Breast epithelium (tissue), 4 donors: ENCODE results near the gene KIF5A. TPM values are rescaled to one million over a fixed set of nuclear protein-coding genes. Genes with fewer than 3 reads are reported as not detected.

Source experiments
- DNase-seq, 2 donors: peaks; one replicate each; pipeline ENCODE4 v3.0.0-alpha.2; 2019; ENCODE audit warnings: low spot score in 2 of 2
- H3K27ac ChIP-seq, 2 donors: fragments of 200-600 bp; sonication (generic) in 1 of 2; one replicate each; pipeline ENCODE4 v1.5.1; 2016 to 2019; ENCODE audit warnings: mild to moderate bottlenecking in 1 of 2
- H3K27me3 ChIP-seq, 2 donors: fragments of 200-600 bp; sonication (generic) in 1 of 2; one replicate each; pipeline versions ENCODE4 v1.5.1 to v1.6.0; 2017 to 2019; ENCODE audit warnings: control low read depth in 1 of 2, mild to moderate bottlenecking in 1 of 2
- H3K36me3 ChIP-seq: fragments of 200-600 bp; one replicate; pipeline ENCODE4 v1.5.1; 2019
- H3K4me1 ChIP-seq, 2 donors: fragments of 200-600 bp; sonication (generic); one replicate each; pipeline ENCODE4 v1.5.1; 2016 to 2019; ENCODE audit warnings: control low read depth in 1 of 2
- H3K4me3 ChIP-seq, 3 donors: fragments of 200-600 bp; sonication (generic); 1 replicate in 2 of 3; 2 replicates in 1 of 3; pipeline ENCODE4 v1.5.1; 2016 to 2019; ENCODE audit warnings: mild to moderate bottlenecking in 3 of 3, moderate library complexity in 2 of 3
- H3K9me3 ChIP-seq, 2 donors: fragments of 200-600 bp; sonication (generic) in 1 of 2; one replicate each; pipeline ENCODE4 v1.5.1; 2016 to 2019; ENCODE audit warnings: control low read depth in 1 of 2
- POLR2A ChIP-seq: fragments of 450-650 bp; IDR thresholded peaks from one replicate; pipeline ENCODE4 v1.6.1; 2016; ENCODE audit warnings: antibody characterized with exemption, mild to moderate bottlenecking, moderate library complexity
- POLR2AphosphoS5 ChIP-seq, 3 donors: sonication (generic); formaldehyde crosslinking; IDR thresholded peaks; one replicate each; pipeline ENCODE4 v1.6.1; 2017; ENCODE audit warnings: antibody characterized with exemption in 3 of 3
- intact Hi-C: fragments of 100-400 bp; cut with DNase I; formaldehyde crosslinking; loops from one replicate; pipeline ENCODE4 v1.15.1; 2023; ENCODE audit warnings: low total_unique reads
- total RNA-seq, 3 donors: library from RNA; depleted of rRNA; stranded (reverse); fragments of >200 nt; gene quantifications; one replicate each; pipeline ENCODE4 v1.1.0, GENCODE V29; 2016
- TF ChIP-seq, protein P1 (sequence below), 3 donors: fragments of 450-650 bp; IDR thresholded peaks; one replicate each; pipeline ENCODE4 v1.5.1; 2016 to 2017; ENCODE audit warnings: antibody characterized with exemption in 3 of 3, mild to moderate bottlenecking in 3 of 3, moderate library complexity in 3 of 3

The KIF5A gene
- total RNA-seq, 3 donors from 2014 or later = 0.98 to 1.2 TPM; not detected in 1

DNA sequence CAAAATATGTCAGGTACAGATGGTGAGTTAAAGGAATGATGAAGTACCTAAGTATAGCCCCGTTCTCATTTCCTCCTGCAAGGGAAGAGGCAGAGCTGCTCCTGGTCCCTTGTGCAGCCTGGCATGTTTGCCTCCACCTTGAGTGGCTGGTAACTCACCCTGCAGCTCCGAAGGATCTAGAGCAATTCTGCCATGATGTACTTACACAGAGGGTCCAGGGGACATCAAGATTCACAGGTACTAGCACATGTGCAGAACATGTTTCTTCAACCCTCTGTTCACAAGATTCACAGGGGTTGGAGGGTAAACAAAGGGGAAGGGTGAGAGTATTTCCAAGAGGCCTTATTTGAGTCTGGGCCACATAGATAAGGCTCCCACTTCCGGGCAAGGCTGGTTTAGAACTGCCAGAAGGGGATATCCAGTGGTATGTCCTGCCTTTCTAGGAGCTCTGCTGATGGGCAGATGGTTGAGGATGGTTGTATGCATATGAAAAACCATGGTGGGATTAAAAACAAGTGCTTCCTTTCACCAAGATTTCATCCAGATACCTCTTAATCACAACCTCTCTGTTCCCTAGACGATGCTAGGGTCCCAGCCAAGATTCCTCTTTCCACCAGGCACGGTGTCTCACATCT lies 10.6 kb upstream of the KIF5A start:
- H3K36me3 ChIP-seq = no peaks in the 10 kb centered on the region
- TF ChIP-seq, protein P1, sequence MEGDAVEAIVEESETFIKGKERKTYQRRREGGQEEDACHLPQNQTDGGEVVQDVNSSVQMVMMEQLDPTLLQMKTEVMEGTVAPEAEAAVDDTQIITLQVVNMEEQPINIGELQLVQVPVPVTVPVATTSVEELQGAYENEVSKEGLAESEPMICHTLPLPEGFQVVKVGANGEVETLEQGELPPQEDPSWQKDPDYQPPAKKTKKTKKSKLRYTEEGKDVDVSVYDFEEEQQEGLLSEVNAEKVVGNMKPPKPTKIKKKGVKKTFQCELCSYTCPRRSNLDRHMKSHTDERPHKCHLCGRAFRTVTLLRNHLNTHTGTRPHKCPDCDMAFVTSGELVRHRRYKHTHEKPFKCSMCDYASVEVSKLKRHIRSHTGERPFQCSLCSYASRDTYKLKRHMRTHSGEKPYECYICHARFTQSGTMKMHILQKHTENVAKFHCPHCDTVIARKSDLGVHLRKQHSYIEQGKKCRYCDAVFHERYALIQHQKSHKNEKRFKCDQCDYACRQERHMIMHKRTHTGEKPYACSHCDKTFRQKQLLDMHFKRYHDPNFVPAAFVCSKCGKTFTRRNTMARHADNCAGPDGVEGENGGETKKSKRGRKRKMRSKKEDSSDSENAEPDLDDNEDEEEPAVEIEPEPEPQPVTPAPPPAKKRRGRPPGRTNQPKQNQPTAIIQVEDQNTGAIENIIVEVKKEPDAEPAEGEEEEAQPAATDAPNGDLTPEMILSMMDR (IDR thresholded peaks at IDR 0.05) = no peak
- TF ChIP-seq POLR2A (no peak), POLR2AphosphoS5 (IDR thresholded peaks at IDR 0.05) (no peak)

DNA sequence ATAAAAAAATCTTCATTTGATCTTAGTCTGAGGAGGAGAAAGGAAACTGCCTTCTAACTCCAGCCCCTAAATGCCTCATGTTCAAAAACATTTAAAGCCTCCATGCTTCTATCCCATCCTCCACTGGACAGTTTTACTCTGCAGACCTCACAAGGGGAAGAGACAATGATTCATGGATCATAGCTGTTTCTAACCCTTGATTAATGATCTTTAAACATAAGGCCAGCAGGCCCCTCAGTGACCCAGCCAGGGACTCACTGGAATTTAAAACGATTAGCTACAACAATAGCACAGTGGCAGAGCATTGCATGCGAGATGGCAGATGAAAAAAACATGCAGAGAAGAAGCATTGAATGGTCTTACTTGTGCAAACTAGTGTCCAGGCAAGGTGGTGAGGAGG lies 8.8 kb upstream of the KIF5A start:
- Histone ChIP-seq H3K9me3 (no peaks in the 10 kb centered on the region), H3K4me3 (no peak overlapping the region), H3K4me1 (peaks cover 4 to 6% of the 10 kb centered on the region in 2 donors), H3K27ac (no peak overlapping the region), H3K27me3 (no peaks in the 10 kb centered on the region), H3K36me3 (no peaks in the 10 kb centered on the region)
- TF ChIP-seq POLR2A (no peak), POLR2AphosphoS5 (IDR thresholded peaks at IDR 0.05) (no peak)
- TF ChIP-seq, protein P1 (IDR thresholded peaks at IDR 0.05) = no peak
- DNase-seq = no peak
- intact Hi-C loops = no loop called here

More for the DNA sequence above, 10.6 kb upstream of the KIF5A start:
- H3K27me3 ChIP-seq = no peaks in the 10 kb centered on the region
- intact Hi-C loops = no loop called here
- H3K9me3 ChIP-seq = no peaks in the 10 kb centered on the region
- H3K4me3 ChIP-seq = no peak overlapping the region
- no peak overlapping the region for H3K27ac ChIP-seq
- no peak for DNase-seq
- H3K4me1 ChIP-seq = no peaks in the 10 kb centered on the region

DNA sequence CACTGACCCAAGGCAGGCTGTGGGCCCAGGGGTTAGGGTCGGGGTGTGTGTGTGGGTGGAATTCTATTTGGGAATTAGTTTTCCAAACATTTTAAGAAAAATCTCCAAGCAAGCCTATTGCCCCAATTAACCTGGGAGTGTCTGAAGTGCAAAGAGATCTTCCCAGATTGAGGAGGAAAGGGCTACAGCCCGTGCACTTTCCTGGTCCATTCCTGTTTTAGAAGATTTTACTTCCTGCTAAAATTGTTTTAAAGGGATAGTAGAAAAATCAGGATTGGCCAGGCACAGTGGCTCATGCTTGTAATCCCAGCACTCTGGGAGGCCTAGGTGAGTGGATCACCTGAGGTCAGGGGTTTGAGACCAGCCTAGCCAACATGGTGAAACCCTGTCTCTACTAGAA lies 8.1 kb upstream of the KIF5A start:
- peaks cover 6 to 7% of the 10 kb centered on the region in 2 donors for H3K4me1 ChIP-seq

DNA sequence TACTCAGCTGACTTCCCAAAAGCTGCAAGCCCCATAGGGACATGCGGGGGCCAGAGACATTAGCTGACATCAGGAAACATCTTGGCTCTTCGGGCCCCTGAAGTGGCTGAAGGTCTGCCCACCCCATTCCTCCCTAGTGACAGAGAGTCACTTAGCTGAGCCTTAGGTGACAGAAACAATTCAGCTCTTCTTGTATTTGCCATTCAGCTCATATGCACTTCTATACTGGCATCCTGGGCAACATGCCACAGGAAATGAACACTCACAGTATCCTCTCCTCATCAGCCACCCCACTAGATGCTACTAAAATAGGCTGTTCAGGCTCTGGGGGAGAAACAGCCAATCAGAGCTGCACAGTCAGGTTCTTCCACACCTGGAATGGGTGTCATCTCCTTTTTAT lies 6.3 kb upstream of the KIF5A start:
- intact Hi-C loops = no loop called here
- Histone ChIP-seq H3K4me3 (no peak overlapping the region), H3K4me1 (peaks cover 6 to 7% of the 10 kb centered on the region in 2 donors), H3K27me3 (no peaks in the 10 kb centered on the region), H3K9me3 (no peaks in the 10 kb centered on the region), H3K27ac (no peak overlapping the region), H3K36me3 (no peaks in the 10 kb centered on the region)
- DNase-seq = no peak
- TF ChIP-seq POLR2A (no peak), POLR2AphosphoS5 (IDR thresholded peaks at IDR 0.05) (no peak)
- TF ChIP-seq, protein P1 (IDR thresholded peaks at IDR 0.05) = no peak

More for the DNA sequence above, 8.1 kb upstream of the KIF5A start:
- Histone ChIP-seq H3K9me3 (no peaks in the 10 kb centered on the region), H3K36me3 (no peaks in the 10 kb centered on the region), H3K4me3 (no peak overlapping the region), H3K27me3 (no peaks in the 10 kb centered on the region), H3K27ac (no peak overlapping the region)
- intact Hi-C loops = no loop called here
- DNase-seq = no peak
- TF ChIP-seq, protein P1 (IDR thresholded peaks at IDR 0.05) = no peak
- no peak for TF ChIP-seq POLR2A
- TF ChIP-seq POLR2AphosphoS5 (IDR thresholded peaks at IDR 0.05) = no peak

DNA sequence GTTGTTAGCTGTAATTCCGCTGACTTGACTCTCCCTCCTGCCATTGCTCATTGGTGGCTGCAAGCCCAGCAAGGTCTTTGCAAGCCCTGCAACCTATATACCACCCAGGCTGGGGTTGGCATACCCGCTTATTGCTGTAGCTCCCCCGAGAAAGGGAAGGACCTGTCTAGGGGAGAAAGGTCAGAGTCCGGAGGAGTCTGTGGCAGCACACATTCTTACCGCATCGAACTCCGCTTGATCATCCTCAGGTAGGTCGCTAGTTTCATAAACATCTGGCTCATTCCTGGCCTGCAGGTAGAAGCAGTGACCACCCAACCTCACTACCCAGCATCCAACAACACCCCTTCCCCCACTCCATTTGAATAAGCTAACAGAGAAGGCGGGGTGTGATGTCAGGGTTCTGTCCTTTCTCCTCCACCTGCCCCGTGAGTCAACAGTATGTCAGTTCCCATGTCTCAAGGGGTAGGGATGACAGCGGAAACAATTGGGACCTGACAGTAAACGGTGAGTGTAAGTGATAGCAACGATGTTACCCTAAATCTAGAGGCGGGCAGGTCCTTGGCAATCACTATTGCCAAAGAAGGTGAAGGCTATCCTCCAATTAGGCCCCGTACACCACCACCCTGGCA lies 3.9 kb upstream of the KIF5A start:
- no peak for DNase-seq
- H3K27ac ChIP-seq = peak overlapping the region; percentile 92 to 95

More for the DNA sequence above, 3.9 kb upstream of the KIF5A start:
- H3K9me3 ChIP-seq = no peaks in the 10 kb centered on the region
- H3K36me3 ChIP-seq = no peaks in the 10 kb centered on the region
- TF ChIP-seq, protein P1 (IDR thresholded peaks at IDR 0.05) = no peak
- TF ChIP-seq POLR2A (no peak), POLR2AphosphoS5 (IDR thresholded peaks at IDR 0.05) (no peak)
- peak overlapping the region; percentile 85 to 95 (median 88) for H3K4me3 ChIP-seq
- H3K4me1 ChIP-seq = peaks cover 6 to 7% of the 10 kb centered on the region in 2 donors
- intact Hi-C loops = no loop called here
- H3K27me3 ChIP-seq = peaks cover 0 to 11% of the 10 kb centered on the region in 2 donors
